Measurements from ENCODE around the gene PCDHGB3.

DNA sequence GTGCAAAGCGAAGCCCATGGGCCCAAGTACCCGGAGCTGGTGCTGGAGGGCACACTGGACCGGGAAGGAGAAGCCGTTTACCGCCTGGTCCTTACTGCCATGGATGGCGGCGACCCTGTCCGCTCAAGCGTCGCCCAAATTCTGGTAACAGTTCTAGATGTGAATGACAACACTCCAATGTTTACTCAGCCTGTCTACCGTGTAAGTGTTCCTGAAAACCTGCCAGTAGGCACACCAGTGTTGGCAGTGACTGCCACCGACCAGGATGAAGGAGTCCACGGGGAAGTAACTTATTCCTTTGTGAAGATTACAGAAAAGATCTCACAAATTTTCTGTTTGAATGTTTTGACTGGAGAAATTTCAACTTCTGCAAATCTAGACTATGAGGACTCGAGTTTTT lies 4.6 kb downstream of the PCDHGB3 start:
- no peak for TF ChIP-seq EP300 (IDR thresholded peaks at IDR 0.05; ENCODE audit: borderline replicate concordance)
- no peak for TF ChIP-seq REST (IDR thresholded peaks at IDR 0.05; ENCODE audit: low read depth)
- TF ChIP-seq EGR1 (IDR thresholded peaks at IDR 0.05) = no peak
- TF ChIP-seq FOXM1 (IDR thresholded peaks at IDR 0.05; ENCODE audit: borderline replicate concordance, low read depth) = no peak
- TF ChIP-seq, protein P1, sequence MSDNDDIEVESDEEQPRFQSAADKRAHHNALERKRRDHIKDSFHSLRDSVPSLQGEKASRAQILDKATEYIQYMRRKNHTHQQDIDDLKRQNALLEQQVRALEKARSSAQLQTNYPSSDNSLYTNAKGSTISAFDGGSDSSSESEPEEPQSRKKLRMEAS (IDR thresholded peaks at IDR 0.05) = no peak
- TF ChIP-seq RAD21 (IDR thresholded peaks at IDR 0.05; ENCODE audit: low read depth) = no peak
- TF ChIP-seq TAF1 (IDR thresholded peaks at IDR 0.05; ENCODE audit: low read depth) = no peak
- TF ChIP-seq, protein P2, sequence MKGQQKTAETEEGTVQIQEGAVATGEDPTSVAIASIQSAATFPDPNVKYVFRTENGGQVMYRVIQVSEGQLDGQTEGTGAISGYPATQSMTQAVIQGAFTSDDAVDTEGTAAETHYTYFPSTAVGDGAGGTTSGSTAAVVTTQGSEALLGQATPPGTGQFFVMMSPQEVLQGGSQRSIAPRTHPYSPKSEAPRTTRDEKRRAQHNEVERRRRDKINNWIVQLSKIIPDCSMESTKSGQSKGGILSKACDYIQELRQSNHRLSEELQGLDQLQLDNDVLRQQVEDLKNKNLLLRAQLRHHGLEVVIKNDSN (IDR thresholded peaks at IDR 0.05) = no peak
- TF ChIP-seq TEAD4 (IDR thresholded peaks at IDR 0.05) = no peak
- TF ChIP-seq CEBPB (IDR thresholded peaks at IDR 0.05) = no peak
- TF ChIP-seq TCF12 (IDR thresholded peaks at IDR 0.05; ENCODE audit: low read depth) = no peak

All from Ishikawa (cell line).